Hepatocyte (in vitro differentiated cells): Measurements from ENCODE around the gene P2RY8. TPM values are rescaled to one million over a fixed set of nuclear protein-coding genes. Genes with fewer than 3 reads are reported as not detected.

Source experiments
- DNase-seq: peaks from one replicate; pipeline ENCODE4 v3.0.0-alpha.2; 2016; ENCODE audit warnings: low spot score
- H2AFZ ChIP-seq: fragments of 200-600 bp; sonication (generic); 2 replicates; pipeline ENCODE4 v1.6.0; 2016; ENCODE audit warnings: antibody characterized with exemption, mild to moderate bottlenecking
- H3K27ac ChIP-seq: fragments of 200-600 bp; sonication (generic); 2 replicates; pipeline ENCODE4 v1.5.1; 2016; ENCODE audit warnings: mild to moderate bottlenecking
- H3K27me3 ChIP-seq: fragments of 200-600 bp; sonication (generic); 2 replicates; pipeline ENCODE4 v1.6.1; 2016
- H3K36me3 ChIP-seq: fragments of 200-600 bp; sonication (generic); replicated peaks from 2 replicates; pipeline ENCODE4 v1.5.1; 2016; ENCODE audit warnings: low read depth; ENCODE audit not compliant: insufficient read depth
- H3K4me1 ChIP-seq: fragments of 200-600 bp; sonication (generic); 2 replicates; pipeline ENCODE4 v1.5.1; 2016; ENCODE audit warnings: mild to moderate bottlenecking, moderate library complexity; ENCODE audit not compliant: insufficient read depth
- H3K4me2 ChIP-seq: fragments of 200-600 bp; sonication (generic); 2 replicates; pipeline ENCODE4 v1.6.0; 2016
- H3K4me3 ChIP-seq: fragments of 200-600 bp; sonication (generic); 2 replicates; pipeline ENCODE4 v1.5.1; 2016; ENCODE audit warnings: mild to moderate bottlenecking
- H3K79me2 ChIP-seq: fragments of 200-600 bp; sonication (generic); 2 replicates; pipeline ENCODE4 v1.6.0; 2017; ENCODE audit warnings: mild to moderate bottlenecking
- H3K9me2 ChIP-seq: fragments of 200-600 bp; sonication (generic); replicated peaks from 2 replicates; pipeline ENCODE4 v1.6.0; 2017; ENCODE audit warnings: mild to moderate bottlenecking; ENCODE audit not compliant: insufficient read depth
- H3K9me3 ChIP-seq: fragments of 200-600 bp; sonication (generic); 2 replicates; pipeline ENCODE4 v1.5.1; 2016; ENCODE audit warnings: low read depth, mild to moderate bottlenecking
- H4K20me1 ChIP-seq: fragments of 200-600 bp; sonication (generic); 2 replicates; pipeline ENCODE4 v1.6.0; 2016; ENCODE audit warnings: mild to moderate bottlenecking; ENCODE audit not compliant: insufficient read depth, poor library complexity, severe bottlenecking
- CTCF ChIP-seq: fragments of 200-600 bp; sonication (generic); IDR thresholded peaks from 2 replicates; pipeline ENCODE4 v1.5.1; 2016; ENCODE audit warnings: antibody characterized with exemption, mild to moderate bottlenecking; ENCODE audit not compliant: poor library complexity
- EZH2 ChIP-seq: fragments of 200-600 bp; sonication (generic); IDR thresholded peaks from 2 replicates; pipeline ENCODE4 v1.6.1; 2016; ENCODE audit warnings: antibody characterized with exemption, mild to moderate bottlenecking, borderline replicate concordance
- EZH2phosphoT487 ChIP-seq: fragments of 200-600 bp; sonication (generic); IDR thresholded peaks from one replicate; pipeline ENCODE4 v1.6.1; 2018; ENCODE audit warnings: antibody characterized with exemption, mild to moderate bottlenecking, low read depth, moderate library complexity; ENCODE audit not compliant: unreplicated experiment, severe bottlenecking
- WGBS: methylation state at CpG from one replicate; pipeline ENCODE4 v1.1.6; 2016; ENCODE audit warnings: low lambda C conversion rate; ENCODE audit errors: missing lambda C conversion rate; 5-methylcytosine and 5-hydroxymethylcytosine counted together
- polyA plus RNA-seq: library from polyadenylated mRNA; unstranded; fragments of >200 nt; fragmentation: Nextera tagmentation; extraction: Ambion mirVana; gene quantifications from 2 replicates; pipeline ENCODE4 v1.2.1, GENCODE V29; 2016
- total RNA-seq: library from RNA; depleted of rRNA; stranded (reverse); fragments of >200 nt; gene quantifications from 2 replicates; pipeline ENCODE4 v1.2.3, GENCODE V29; 2014

P2RY8 gene
- total and polyA plus RNA-seq, 2 experiments from 2014 or later = 0.07 to 0.54 TPM

- no peak overlapping the region for H3K4me2 ChIP-seq
- no peaks in the 10 kb centered on the region for H3K27me3 ChIP-seq
- TF ChIP-seq EZH2 (no peak), EZH2phosphoT487 (no peak), CTCF (no peak)
- no peaks in the 10 kb centered on the region for H3K9me3 ChIP-seq
- no peak overlapping the region for H3K4me3 ChIP-seq
- no peak overlapping the region for H3K27ac ChIP-seq
- H3K9me2 ChIP-seq = no peaks in the 10 kb centered on the region
- H4K20me1 ChIP-seq = no peaks in the 10 kb centered on the region
- no peaks in the 10 kb centered on the region for H3K79me2 ChIP-seq
- no peak for DNase-seq
- H2AFZ ChIP-seq = no peak overlapping the region
- H3K4me1 ChIP-seq = no peaks in the 10 kb centered on the region
- no peaks in the 10 kb centered on the region for H3K36me3 ChIP-seq
- 83% methylated on average over 24 of the region's 24 CpGs for WGBS
Observed at GRCh38 chrX:1464041-1464970, 72.7 kb downstream of the P2RY8 start.

GRCh38 chrX:1463581-1463980 lies 73.4 kb downstream of the P2RY8 start:
- Histone ChIP-seq H3K27me3 (no peaks in the 10 kb centered on the region), H3K79me2 (no peaks in the 10 kb centered on the region), H3K4me3 (no peak overlapping the region), H3K4me1 (no peaks in the 10 kb centered on the region), H3K27ac (no peak overlapping the region), H3K9me3 (no peaks in the 10 kb centered on the region), H3K9me2 (no peaks in the 10 kb centered on the region), H3K36me3 (no peaks in the 10 kb centered on the region), H2AFZ (no peak overlapping the region), H3K4me2 (no peak overlapping the region), H4K20me1 (no peaks in the 10 kb centered on the region)
- no peak for DNase-seq
- WGBS = 92% methylated on average over 5 of the region's 5 CpGs
- TF ChIP-seq CTCF (no peak), EZH2 (no peak), EZH2phosphoT487 (no peak)

DNA sequence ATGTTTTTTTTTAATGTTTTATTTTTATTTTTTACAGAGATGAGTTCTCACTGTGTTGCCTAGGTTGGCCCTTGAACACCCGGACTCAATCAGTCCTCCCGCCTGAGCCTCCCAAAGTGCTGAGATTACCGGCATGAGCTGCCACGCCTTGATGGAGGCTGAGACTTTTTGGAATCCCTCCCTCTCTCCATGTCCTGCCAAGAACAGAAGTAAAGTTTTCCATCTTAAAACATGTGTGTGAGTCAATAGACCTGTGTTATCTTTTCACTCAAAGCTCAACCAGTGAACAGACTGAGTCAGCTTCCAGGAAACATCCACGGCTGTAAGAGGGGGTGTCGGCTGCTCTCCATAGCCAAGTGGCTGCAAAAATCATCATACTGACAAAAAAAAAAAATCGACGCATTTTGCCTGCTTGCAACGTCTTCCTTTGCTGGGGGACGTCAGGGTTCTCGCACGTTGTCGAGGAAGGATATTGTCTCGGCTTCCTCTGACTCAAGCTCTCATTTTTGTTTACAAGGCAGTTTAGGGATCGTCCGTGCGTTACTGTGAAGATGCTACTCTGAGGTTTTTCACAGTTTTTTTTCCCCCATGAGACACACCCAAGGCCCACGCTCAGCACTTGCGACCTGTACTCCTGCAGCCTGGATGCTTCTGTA lies 74.3 kb downstream of the P2RY8 start:
- Histone ChIP-seq H3K9me3 (no peaks in the 10 kb centered on the region), H2AFZ (no peak overlapping the region), H3K79me2 (no peaks in the 10 kb centered on the region), H3K27me3 (no peaks in the 10 kb centered on the region), H3K4me2 (peak overlapping the region; percentile 18), H3K27ac (no peak overlapping the region), H3K4me3 (no peak overlapping the region), H3K4me1 (no peaks in the 10 kb centered on the region), H3K36me3 (no peaks in the 10 kb centered on the region), H3K9me2 (no peaks in the 10 kb centered on the region), H4K20me1 (no peaks in the 10 kb centered on the region)
- TF ChIP-seq EZH2phosphoT487 (no peak), EZH2 (no peak), CTCF (no peak)
- 58% methylated on average over 19 of the region's 19 CpGs for WGBS
- peak; percentile 66 for DNase-seq
